Liver (tissue), 9 donors: ENCODE measurements around the gene TTC7B. TPM values are rescaled to one million over a fixed set of nuclear protein-coding genes. Genes with fewer than 3 reads are reported as not detected.

Experiments
- DNase-seq: peaks from one replicate; pipeline ENCODE4 v3.0.0-alpha.2; 2017; ENCODE audit warnings: low spot score
- H3K27ac ChIP-seq, 2 donors: one replicate each; pipeline ENCODE4 v1.7.0; 2013; ENCODE audit warnings: inconsistent platforms in 2 of 2, low read length in 2 of 2, control low read depth in 1 of 2, low read depth in 1 of 2, mild to moderate bottlenecking in 1 of 2
- H3K27me3 ChIP-seq, 4 donors: one replicate each; pipeline versions ENCODE4 v1.6.1 to v1.7.0; 2013; ENCODE audit warnings: low read length in 3 of 4, inconsistent platforms in 1 of 4, mild to moderate bottlenecking in 1 of 4, moderate library complexity in 1 of 4; ENCODE audit not compliant: control insufficient read depth in 4 of 4, insufficient read depth in 4 of 4
- H3K36me3 ChIP-seq, 4 donors: one replicate each; pipeline versions ENCODE4 v1.6.1 to v1.7.0; 2013; ENCODE audit warnings: low read length in 3 of 4, mild to moderate bottlenecking in 3 of 4, low read depth in 1 of 4, moderate library complexity in 1 of 4; ENCODE audit not compliant: control insufficient read depth in 4 of 4, insufficient read depth in 3 of 4
- H3K4me1 ChIP-seq, 4 donors: one replicate each; pipeline versions ENCODE4 v1.6.1 to v1.7.0; 2013; ENCODE audit warnings: low read length in 3 of 4, mild to moderate bottlenecking in 3 of 4, moderate library complexity in 1 of 4; ENCODE audit not compliant: control insufficient read depth in 4 of 4, insufficient read depth in 4 of 4
- H3K4me3 ChIP-seq, 3 donors: one replicate each; pipeline versions ENCODE4 v1.6.1 to v1.7.0; 2013; ENCODE audit warnings: low read length in 3 of 3, control low read depth in 1 of 3, low read depth in 1 of 3, mild to moderate bottlenecking in 1 of 3
- H3K9ac ChIP-seq, 2 donors: one replicate each; pipeline ENCODE4 v1.7.0; 2013; ENCODE audit warnings: low read length in 2 of 2, mild to moderate bottlenecking in 2 of 2, moderate library complexity in 2 of 2, control low read depth in 1 of 2, low read depth in 1 of 2
- H3K9me3 ChIP-seq, 4 donors: one replicate each; pipeline versions ENCODE4 v1.6.1 to v1.7.0; 2013; ENCODE audit warnings: low read length in 3 of 4; ENCODE audit not compliant: control insufficient read depth in 4 of 4
- ATF3 ChIP-seq: IDR thresholded peaks from 2 replicates; pipeline ENCODE4 v1.6.1; 2016; ENCODE audit warnings: antibody characterized with exemption
- CTCF ChIP-seq: fragments of 150-350 bp; IDR thresholded peaks from 2 replicates; pipeline ENCODE4 v1.5.1; 2017; ENCODE audit warnings: improper control_type of control experiment, low read depth, low read length; ENCODE audit not compliant: missing input control
- EGR1 ChIP-seq, 2 donors: IDR thresholded peaks; 2 replicates each; pipeline ENCODE4 v1.6.1; 2016 to 2018; ENCODE audit warnings: antibody characterized with exemption in 2 of 2, low read depth in 2 of 2
- FOXA1 ChIP-seq: IDR thresholded peaks from 2 replicates; pipeline ENCODE4 v1.6.1; 2016; ENCODE audit warnings: antibody characterized with exemption
- FOXA2 ChIP-seq: IDR thresholded peaks from 2 replicates; pipeline ENCODE4 v1.6.1; 2016; ENCODE audit warnings: antibody characterized with exemption
- GABPA ChIP-seq, 2 donors: IDR thresholded peaks in 1 of 2; conservative IDR thresholded peaks in 1 of 2; 2 replicates each; pipeline ENCODE4 v1.6.1; 2016; ENCODE audit warnings: antibody characterized with exemption in 2 of 2, mild to moderate bottlenecking in 1 of 2, moderate library complexity in 1 of 2
- HNF4A ChIP-seq, 2 donors: conservative IDR thresholded peaks; 2 replicates each; pipeline ENCODE4 v1.6.1; 2016; ENCODE audit warnings: antibody characterized with exemption in 2 of 2, mild to moderate bottlenecking in 2 of 2
- HNF4G ChIP-seq: IDR thresholded peaks from 2 replicates; pipeline ENCODE4 v1.6.1; 2016; ENCODE audit warnings: antibody characterized with exemption
- JUND ChIP-seq, 2 donors: IDR thresholded peaks; 2 replicates each; pipeline ENCODE4 v1.6.1; 2016; ENCODE audit warnings: antibody characterized with exemption in 2 of 2
- MAX ChIP-seq: IDR thresholded peaks from 2 replicates; pipeline ENCODE4 v1.6.1; 2016; ENCODE audit warnings: antibody characterized with exemption
- NR2F2 ChIP-seq: IDR thresholded peaks from 2 replicates; pipeline ENCODE4 v1.6.1; 2016; ENCODE audit warnings: antibody characterized with exemption
- RAD21 ChIP-seq, 2 donors: IDR thresholded peaks; 2 replicates each; pipeline ENCODE4 v1.6.1; 2016; ENCODE audit warnings: antibody characterized with exemption in 2 of 2, mild to moderate bottlenecking in 2 of 2
- REST ChIP-seq: IDR thresholded peaks from 2 replicates; pipeline ENCODE4 v1.6.1; 2016; ENCODE audit warnings: antibody characterized with exemption, mild to moderate bottlenecking
- RXRA ChIP-seq, 2 donors: IDR thresholded peaks; 2 replicates each; pipeline ENCODE4 v1.6.1; 2017 to 2018; ENCODE audit warnings: antibody characterized with exemption in 2 of 2, mild to moderate bottlenecking in 1 of 2
- SP1 ChIP-seq: IDR thresholded peaks from 2 replicates; pipeline ENCODE4 v1.6.1; 2018; ENCODE audit warnings: antibody characterized with exemption, mild to moderate bottlenecking
- TAF1 ChIP-seq: conservative IDR thresholded peaks from 2 replicates; pipeline ENCODE4 v1.6.1; 2016; ENCODE audit warnings: antibody characterized with exemption, mild to moderate bottlenecking
- YY1 ChIP-seq: IDR thresholded peaks from 2 replicates; pipeline ENCODE4 v1.6.1; 2016; ENCODE audit warnings: antibody characterized with exemption, mild to moderate bottlenecking
- WGBS: extraction: QIAGEN DNeasy Blood & Tissue Kit; methylation state at CpG from one replicate; pipeline ENCODE4 v1.1.7; 2013; 5-methylcytosine and 5-hydroxymethylcytosine counted together
- polyA plus RNA-seq, 2 donors: library from polyadenylated mRNA; stranded (reverse) in 1 of 2; unstranded in 1 of 2; fragments of 200-250 nt in 1 of 2; fragments of >200 nt in 1 of 2; fragmentation: Nextera tagmentation in 1 of 2; extraction: Ambion mirVana in 1 of 2; gene quantifications; one replicate each; pipeline versions ENCODE4 v1.2.1 to v1.2.3, GENCODE V29; 2013 to 2015
- total RNA-seq, 2 donors: library from RNA; depleted of rRNA; stranded (reverse); fragments of >200 nt; gene quantifications; one replicate each; pipeline ENCODE4 v1.2.3, GENCODE V29; 2014
- TF ChIP-seq, protein P1 (sequence below): IDR thresholded peaks from 2 replicates; pipeline ENCODE4 v1.6.1; 2016; ENCODE audit warnings: antibody characterized with exemption
- donor health status: healthy.
- donor health status: healthy.
- donor health status: healthy.
- donor health status: healthy.
- donor health status: healthy.

Gene TTC7B
- total and polyA plus RNA-seq, 4 donors = 9.1 to 31.0 (median 12.5) TPM

DNA sequence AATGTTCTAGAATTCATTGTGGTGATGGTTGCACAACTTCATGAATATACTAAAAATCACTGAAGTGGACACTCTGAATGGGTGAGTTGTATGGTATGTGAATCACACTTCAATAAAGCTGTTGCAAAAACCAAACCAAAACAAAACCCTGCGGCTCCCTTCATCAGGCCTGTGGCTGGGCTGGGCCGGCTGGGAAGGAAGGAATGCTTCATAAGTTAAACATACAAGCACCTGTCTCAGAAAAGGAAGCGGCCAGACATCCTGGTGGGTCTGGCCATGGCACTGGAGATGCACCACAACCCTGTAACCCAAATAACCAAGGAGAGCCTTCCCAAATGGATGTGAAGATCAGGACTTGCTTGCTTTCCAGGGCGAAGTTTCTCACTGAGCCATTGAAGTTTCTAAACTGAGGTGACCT is 34.9 kb downstream of the TTC7B start:
- H3K9ac ChIP-seq = no peak overlapping the region
- 96% methylated on average over 4 of the region's 4 CpGs for WGBS
- no peaks in the 10 kb centered on the region for H3K27me3 ChIP-seq
- TF ChIP-seq YY1 (no peak), JUND (IDR thresholded peaks at IDR 0.05) (no peak), RAD21 (IDR thresholded peaks at IDR 0.05) (no peak)
- peaks cover 0 to 5% (median 1%) of the 10 kb centered on the region in 4 donors for H3K36me3 ChIP-seq
- H3K27ac ChIP-seq = no peak overlapping the region
- no peak for DNase-seq
- H3K9me3 ChIP-seq = no peaks in the 10 kb centered on the region
- peaks cover 1 to 12% (median 9%) of the 10 kb centered on the region in 4 donors for H3K4me1 ChIP-seq
- no peak overlapping the region for H3K4me3 ChIP-seq

- peak; percentile 62 for DNase-seq
- peaks cover 1 to 12% (median 9%) of the 10 kb centered on the region in 4 donors for H3K4me1 ChIP-seq
- peaks cover 0 to 5% (median 2%) of the 10 kb centered on the region in 4 donors for H3K36me3 ChIP-seq
- no peaks in the 10 kb centered on the region for H3K27me3 ChIP-seq
- WGBS = 37% methylated on average over 12 of the region's 12 CpGs
- peak overlapping the region; percentile 13 to 43 for H3K9ac ChIP-seq
- TF ChIP-seq SP1 = peak; percentile 91
- TF ChIP-seq ATF3 = no peak
- TF ChIP-seq HNF4G = peak; percentile 70
- TF ChIP-seq FOXA1 = peak; percentile 87
- TF ChIP-seq, protein P1, sequence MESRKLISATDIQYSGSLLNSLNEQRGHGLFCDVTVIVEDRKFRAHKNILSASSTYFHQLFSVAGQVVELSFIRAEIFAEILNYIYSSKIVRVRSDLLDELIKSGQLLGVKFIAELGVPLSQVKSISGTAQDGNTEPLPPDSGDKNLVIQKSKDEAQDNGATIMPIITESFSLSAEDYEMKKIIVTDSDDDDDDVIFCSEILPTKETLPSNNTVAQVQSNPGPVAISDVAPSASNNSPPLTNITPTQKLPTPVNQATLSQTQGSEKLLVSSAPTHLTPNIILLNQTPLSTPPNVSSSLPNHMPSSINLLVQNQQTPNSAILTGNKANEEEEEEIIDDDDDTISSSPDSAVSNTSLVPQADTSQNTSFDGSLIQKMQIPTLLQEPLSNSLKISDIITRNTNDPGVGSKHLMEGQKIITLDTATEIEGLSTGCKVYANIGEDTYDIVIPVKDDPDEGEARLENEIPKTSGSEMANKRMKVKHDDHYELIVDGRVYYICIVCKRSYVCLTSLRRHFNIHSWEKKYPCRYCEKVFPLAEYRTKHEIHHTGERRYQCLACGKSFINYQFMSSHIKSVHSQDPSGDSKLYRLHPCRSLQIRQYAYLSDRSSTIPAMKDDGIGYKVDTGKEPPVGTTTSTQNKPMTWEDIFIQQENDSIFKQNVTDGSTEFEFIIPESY = peak; percentile 94
- peak; percentile 82 for TF ChIP-seq NR2F2
- peak; percentile 85 for TF ChIP-seq REST
- peak; percentile 99 for TF ChIP-seq MAX
- TF ChIP-seq RXRA (IDR thresholded peaks at IDR 0.05) = peak; percentile 95 to 99
- TF ChIP-seq YY1 = peak; percentile 88
- TF ChIP-seq RAD21 (IDR thresholded peaks at IDR 0.05) = peak; percentile 73 to 77
- TF ChIP-seq GABPA (IDR thresholded peaks at IDR 0.05 in 1 of 2, conservative IDR thresholded peaks at IDR 0.05 in 1 of 2) = peak in 1 of 2 donors; percentile 31
- no peak for TF ChIP-seq EGR1 (IDR thresholded peaks at IDR 0.05; ENCODE audit: low read depth in 2 of 2)
- peak; percentile 89 to 96 for TF ChIP-seq HNF4A (conservative IDR thresholded peaks at IDR 0.05)
- peak; percentile 69 for TF ChIP-seq FOXA2
- no peak for TF ChIP-seq TAF1
- TF ChIP-seq CTCF = no peak
- TF ChIP-seq JUND (IDR thresholded peaks at IDR 0.05) = peak; percentile 18 to 85
- H3K9me3 ChIP-seq = no peaks in the 10 kb centered on the region
- no peak overlapping the region for H3K4me3 ChIP-seq
- H3K27ac ChIP-seq = peak overlapping the region; percentile 48 to 77
Measured at GRCh38 chr14:90780519-90780918, 35.7 kb downstream of the TTC7B start.
